Uterus (tissue), 4 donors: ENCODE measurements around the gene PRRX2. TPM values are rescaled to one million over a fixed set of nuclear protein-coding genes. Genes with fewer than 3 reads are reported as not detected.
"Not testable (repeated sequence)": the region's sequence is repeated elsewhere in the genome, so short reads cannot be mapped to it uniquely, and the experiment has no call there.

Experiments used
- DNase-seq, 2 donors: peaks; one replicate each; pipeline ENCODE4 v3.0.0-alpha.2; 2019 to 2020
- H3K27ac ChIP-seq, 2 donors: fragments of 200-600 bp; sonication (generic); 1 replicate in 1 of 2; 2 replicates in 1 of 2; pipeline ENCODE4 v1.5.1; 2016 to 2018
- H3K27me3 ChIP-seq, 2 donors: fragments of 200-600 bp; sonication (generic); one replicate each; pipeline ENCODE4 v1.5.1; 2018 to 2019; ENCODE audit warnings: control low read depth in 1 of 2
- H3K36me3 ChIP-seq, 2 donors: fragments of 200-600 bp; sonication (generic); one replicate each; pipeline ENCODE4 v1.5.1; 2019; ENCODE audit warnings: control low read depth in 1 of 2
- H3K4me1 ChIP-seq, 2 donors: fragments of 200-600 bp; sonication (generic); one replicate each; pipeline ENCODE4 v1.5.1; 2018 to 2019; ENCODE audit warnings: control low read depth in 1 of 2
- H3K4me3 ChIP-seq, 2 donors: fragments of 200-600 bp; sonication (generic); 1 replicate in 1 of 2; 2 replicates in 1 of 2; pipeline ENCODE4 v1.5.1; 2018 to 2019; ENCODE audit warnings: mild to moderate bottlenecking in 1 of 2
- H3K9me3 ChIP-seq, 2 donors: fragments of 200-600 bp; sonication (generic); one replicate each; pipeline ENCODE4 v1.5.1; 2019; ENCODE audit warnings: control low read depth in 1 of 2
- CTCF ChIP-seq, 4 experiments: fragments of 200-600 bp in 2 of 4; fragments of 450-650 bp in 2 of 4; sonication (generic) in 2 of 4; IDR thresholded peaks; one replicate each; pipeline ENCODE4 v1.5.1; 2016 to 2019; ENCODE audit warnings: antibody characterized with exemption in 4 of 4, mild to moderate bottlenecking in 2 of 4, moderate library complexity in 1 of 4
- POLR2A ChIP-seq, 2 donors: fragments of 450-650 bp; IDR thresholded peaks; one replicate each; pipeline ENCODE4 v1.6.1; 2016; ENCODE audit warnings: antibody characterized with exemption in 2 of 2, mild to moderate bottlenecking in 1 of 2, moderate library complexity in 1 of 2
- intact Hi-C: fragments of 100-400 bp; cut with DNase I; formaldehyde crosslinking; loops from one replicate; pipeline ENCODE4 v1.15.1; 2023; ENCODE audit warnings: low total_unique reads
- total RNA-seq, 4 donors: library from RNA; depleted of rRNA in 3 of 4; stranded (reverse); fragments of >200 nt in 3 of 4; gene quantifications; one replicate each; pipeline versions ENCODE4 v1.1.0 to v1.2.4, GENCODE V29; 2014 to 2023
- donor health status: DM: yes; HTN: yes; CAD: no.

The PRRX2 gene
- total RNA-seq, 4 donors from 2014 or later, result 3.5 to 5.5 TPM; not detected in 2

GRCh38 chr9:129631674-129632129, 33.7 kb upstream of the PRRX2 start:
- no peaks in the 10 kb centered on the region for H3K9me3 ChIP-seq
- H3K4me1 ChIP-seq, result peaks cover 4 to 25% of the 10 kb centered on the region in 2 donors
- DNase-seq, result no peak
- H3K36me3 ChIP-seq, result no peaks in the 10 kb centered on the region
- intact Hi-C loops, result no loop called here
- no peak overlapping the region for H3K27ac ChIP-seq
- no peak overlapping the region for H3K4me3 ChIP-seq
- TF ChIP-seq POLR2A (IDR thresholded peaks at IDR 0.05), result no peak
- no peak for TF ChIP-seq CTCF (IDR thresholded peaks at IDR 0.05)
- H3K27me3 ChIP-seq, result no peaks in the 10 kb centered on the region

GRCh38 chr9:129632460-129632859, 33.0 kb upstream of the PRRX2 start:
- no peak for DNase-seq
- H3K9me3 ChIP-seq, result no peaks in the 10 kb centered on the region
- no peaks in the 10 kb centered on the region for H3K36me3 ChIP-seq
- H3K27ac ChIP-seq, result no peak overlapping the region
- no peaks in the 10 kb centered on the region for H3K27me3 ChIP-seq
- intact Hi-C loops, result no loop called here
- no peak for TF ChIP-seq POLR2A (IDR thresholded peaks at IDR 0.05)
- no peak for TF ChIP-seq CTCF (IDR thresholded peaks at IDR 0.05)
- no peak overlapping the region for H3K4me3 ChIP-seq
- peaks cover 4 to 20% of the 10 kb centered on the region in 2 donors for H3K4me1 ChIP-seq

GRCh38 chr9:129633207-129633606, 32.2 kb upstream of the PRRX2 start:
- H3K27ac ChIP-seq, result no peak overlapping the region
- H3K4me1 ChIP-seq, result peaks cover 0 to 13% of the 10 kb centered on the region in 2 donors
- no peaks in the 10 kb centered on the region for H3K27me3 ChIP-seq
- no peak for DNase-seq
- H3K4me3 ChIP-seq, result no peak overlapping the region
- no peaks in the 10 kb centered on the region for H3K36me3 ChIP-seq
- H3K9me3 ChIP-seq, result no peaks in the 10 kb centered on the region
- intact Hi-C loops, result no loop called here
- TF ChIP-seq POLR2A (IDR thresholded peaks at IDR 0.05), result no peak

- no peak overlapping the region for H3K27ac ChIP-seq
- no peaks in the 10 kb centered on the region for H3K27me3 ChIP-seq
- H3K36me3 ChIP-seq, result no peaks in the 10 kb centered on the region
- DNase-seq, result no peak
- H3K4me3 ChIP-seq, result no peak overlapping the region
- no peaks in the 10 kb centered on the region for H3K9me3 ChIP-seq
- peaks cover 0 to 13% of the 10 kb centered on the region in 2 donors for H3K4me1 ChIP-seq
- intact Hi-C loops, result no loop called here
- TF ChIP-seq POLR2A (IDR thresholded peaks at IDR 0.05), result no peak
- no peak for TF ChIP-seq CTCF (IDR thresholded peaks at IDR 0.05)
These were observed 31.6 kb upstream of the PRRX2 start for GRCh38 chr9:129633848-129634247.

GRCh38 chr9:129635099-129636065, 30.1 kb upstream of the PRRX2 start:
- Histone ChIP-seq H3K9me3 (no peaks in the 10 kb centered on the region), H3K27ac (no peak overlapping the region), H3K27me3 (no peaks in the 10 kb centered on the region), H3K4me1 (peaks cover 0 to 16% of the 10 kb centered on the region in 2 donors), H3K4me3 (no peak overlapping the region), H3K36me3 (no peaks in the 10 kb centered on the region)
- intact Hi-C loops, result no loop called here
- no peak for DNase-seq
- TF ChIP-seq POLR2A (IDR thresholded peaks at IDR 0.05), result no peak
- TF ChIP-seq CTCF (IDR thresholded peaks at IDR 0.05), result no peak

GRCh38 chr9:129636343-129636742, 29.1 kb upstream of the PRRX2 start:
- DNase-seq, H3K36me3 ChIP-seq, H3K27ac ChIP-seq, H3K9me3 ChIP-seq, intact Hi-C loops, H3K4me3 ChIP-seq, H3K27me3 ChIP-seq: not testable (repeated sequence)
- peaks cover 0 to 17% of the 10 kb centered on the region in 2 donors for H3K4me1 ChIP-seq
